ENCODE data around the gene KRTAP2-3.
"Not testable (repeated sequence)": the region's sequence is repeated elsewhere in the genome, so short reads cannot be mapped to it uniquely, and the experiment has no call there.

The KRTAP2-3 gene

GRCh38 chr17:41060052-41060604 lies at the start of gene KRTAP2-3:
TSS of gene KRTAP2-3 (minus strand) at chr17:41060114. CDS start at chr17:41060050, 64 bp downstream.
- no peak for DNase-seq (ENCODE audit: low read depth)

GRCh38 chr17:41108728-41109386 lies 48.9 kb upstream of the KRTAP2-3 start:
- DNase-seq (ENCODE audit: low read depth): not testable (repeated sequence)

GRCh38 chr17:41107941-41108450 lies 48.1 kb upstream of the KRTAP2-3 start:
- DNase-seq (ENCODE audit: low read depth): no peak

- not testable (repeated sequence) for DNase-seq (ENCODE audit: low read depth)
These were observed 45.4 kb upstream of the KRTAP2-3 start, which contains the start of gene KRTAP4-9 for GRCh38 chr17:41105347-41105746. TSS of gene KRTAP4-9 (plus strand) at chr17:41105389. CDS start at chr17:41105389, 0 bp downstream.

- DNase-seq (ENCODE audit: low read depth): not testable (repeated sequence)
These were observed 44.6 kb upstream of the KRTAP2-3 start for GRCh38 chr17:41104386-41105038.

GRCh38 chr17:41103896-41104295 lies 44.0 kb upstream of the KRTAP2-3 start:
- no peak for DNase-seq (ENCODE audit: low read depth)

- no peak for DNase-seq (ENCODE audit: low read depth)
These were observed 41.8 kb upstream of the KRTAP2-3 start, which contains the start of gene KRTAP4-16 for GRCh38 chr17:41101586-41102259. TSS of gene KRTAP4-16 (minus strand) at chr17:41102209. CDS start at chr17:41102209, 0 bp downstream.

GRCh38 chr17:41099682-41100480 lies 40.0 kb upstream of the KRTAP2-3 start:
- not testable (repeated sequence) for DNase-seq (ENCODE audit: low read depth)

- no peak for DNase-seq (ENCODE audit: low read depth)
These were observed 38.6 kb upstream of the KRTAP2-3 start for GRCh38 chr17:41098481-41098880.

- no peak for DNase-seq (ENCODE audit: low read depth)
These were observed 38.1 kb upstream of the KRTAP2-3 start, which contains the start of gene KRTAP4-8 for GRCh38 chr17:41098042-41098441. TSS of gene KRTAP4-8 (minus strand) at chr17:41098142. CDS start at chr17:41098084, 58 bp downstream.

GRCh38 chr17:41096055-41096454 lies 36.1 kb upstream of the KRTAP2-3 start:
- DNase-seq (ENCODE audit: low read depth): no peak

GRCh38 chr17:41088760-41089352 lies 28.9 kb upstream of the KRTAP2-3 start:
- DNase-seq (ENCODE audit: low read depth): not testable (repeated sequence)

GRCh38 chr17:41084100-41084856 lies 24.4 kb upstream of the KRTAP2-3 start, which contains the start of gene KRTAP4-7:
TSS of gene KRTAP4-7 (plus strand) at chr17:41084150. CDS start at chr17:41084207, 57 bp downstream.
- DNase-seq (ENCODE audit: low read depth): not testable (repeated sequence)

- not testable (repeated sequence) for DNase-seq (ENCODE audit: low read depth)
These were observed 23.5 kb upstream of the KRTAP2-3 start for GRCh38 chr17:41083427-41083826.

- no peak for DNase-seq (ENCODE audit: low read depth)
These were observed 22.7 kb upstream of the KRTAP2-3 start for GRCh38 chr17:41082626-41083025.

GRCh38 chr17:41076788-41077187 lies 16.9 kb upstream of the KRTAP2-3 start:
- DNase-seq (ENCODE audit: low read depth): no peak

GRCh38 chr17:41073676-41074075 lies 13.8 kb upstream of the KRTAP2-3 start:
- no peak for DNase-seq (ENCODE audit: low read depth)

- DNase-seq (ENCODE audit: low read depth): no peak
These were observed 11.9 kb upstream of the KRTAP2-3 start for GRCh38 chr17:41071606-41072360.

- no peak for DNase-seq (ENCODE audit: low read depth)
These were observed 9.1 kb upstream of the KRTAP2-3 start for GRCh38 chr17:41069031-41069430.

Data from stimulated activated CD8-positive, alpha-beta memory T cell treated with anti-CD3 and anti-CD28 coated beads, Interleukin-15, amount 100 ng/mL, for 1 hour (primary cell).